Activated naive CD8-positive, alpha-beta T cell treated with anti-CD3 and anti-CD28 coated beads, Interleukin-2, amount 50 U/mL, for 24 hours (primary cell): ENCODE results near the gene ZNF770.

Experiments used
- ATAC-seq: fragments of 150-1000 bp; cut with Tn5 transposase; one replicate; pipeline ENCODE4 v1.10.0; 2021
- DNase-seq: peaks from one replicate; pipeline ENCODE4 v3.0.0; 2021
- H3K27ac Mint-ChIP-seq: one replicate; pipeline ENCODE4 v1.8.0; 2021; ENCODE audit warnings: mild to moderate bottlenecking, mixed read lengths
- H3K27me3 Mint-ChIP-seq: one replicate; pipeline ENCODE4 v1.8.0; 2021; ENCODE audit warnings: mixed read lengths
- H3K36me3 Mint-ChIP-seq: one replicate; pipeline ENCODE4 v1.8.0; 2021; ENCODE audit warnings: low read depth, mixed read lengths
- H3K4me1 Mint-ChIP-seq: one replicate; pipeline ENCODE4 v1.8.0; 2021; ENCODE audit warnings: mixed read lengths
- H3K4me3 Mint-ChIP-seq: one replicate; pipeline ENCODE4 v1.8.0; 2021; ENCODE audit warnings: mild to moderate bottlenecking, moderate library complexity, mixed read lengths
- H3K9me3 Mint-ChIP-seq: one replicate; pipeline ENCODE4 v1.8.0; 2021; ENCODE audit warnings: mixed read lengths

ZNF770 gene, protein sequence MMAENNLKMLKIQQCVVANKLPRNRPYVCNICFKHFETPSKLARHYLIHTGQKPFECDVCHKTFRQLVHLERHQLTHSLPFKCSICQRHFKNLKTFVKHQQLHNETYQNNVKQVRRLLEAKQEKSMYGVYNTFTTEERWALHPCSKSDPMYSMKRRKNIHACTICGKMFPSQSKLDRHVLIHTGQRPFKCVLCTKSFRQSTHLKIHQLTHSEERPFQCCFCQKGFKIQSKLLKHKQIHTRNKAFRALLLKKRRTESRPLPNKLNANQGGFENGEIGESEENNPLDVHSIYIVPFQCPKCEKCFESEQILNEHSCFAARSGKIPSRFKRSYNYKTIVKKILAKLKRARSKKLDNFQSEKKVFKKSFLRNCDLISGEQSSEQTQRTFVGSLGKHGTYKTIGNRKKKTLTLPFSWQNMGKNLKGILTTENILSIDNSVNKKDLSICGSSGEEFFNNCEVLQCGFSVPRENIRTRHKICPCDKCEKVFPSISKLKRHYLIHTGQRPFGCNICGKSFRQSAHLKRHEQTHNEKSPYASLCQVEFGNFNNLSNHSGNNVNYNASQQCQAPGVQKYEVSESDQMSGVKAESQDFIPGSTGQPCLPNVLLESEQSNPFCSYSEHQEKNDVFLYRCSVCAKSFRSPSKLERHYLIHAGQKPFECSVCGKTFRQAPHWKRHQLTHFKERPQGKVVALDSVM

DNA sequence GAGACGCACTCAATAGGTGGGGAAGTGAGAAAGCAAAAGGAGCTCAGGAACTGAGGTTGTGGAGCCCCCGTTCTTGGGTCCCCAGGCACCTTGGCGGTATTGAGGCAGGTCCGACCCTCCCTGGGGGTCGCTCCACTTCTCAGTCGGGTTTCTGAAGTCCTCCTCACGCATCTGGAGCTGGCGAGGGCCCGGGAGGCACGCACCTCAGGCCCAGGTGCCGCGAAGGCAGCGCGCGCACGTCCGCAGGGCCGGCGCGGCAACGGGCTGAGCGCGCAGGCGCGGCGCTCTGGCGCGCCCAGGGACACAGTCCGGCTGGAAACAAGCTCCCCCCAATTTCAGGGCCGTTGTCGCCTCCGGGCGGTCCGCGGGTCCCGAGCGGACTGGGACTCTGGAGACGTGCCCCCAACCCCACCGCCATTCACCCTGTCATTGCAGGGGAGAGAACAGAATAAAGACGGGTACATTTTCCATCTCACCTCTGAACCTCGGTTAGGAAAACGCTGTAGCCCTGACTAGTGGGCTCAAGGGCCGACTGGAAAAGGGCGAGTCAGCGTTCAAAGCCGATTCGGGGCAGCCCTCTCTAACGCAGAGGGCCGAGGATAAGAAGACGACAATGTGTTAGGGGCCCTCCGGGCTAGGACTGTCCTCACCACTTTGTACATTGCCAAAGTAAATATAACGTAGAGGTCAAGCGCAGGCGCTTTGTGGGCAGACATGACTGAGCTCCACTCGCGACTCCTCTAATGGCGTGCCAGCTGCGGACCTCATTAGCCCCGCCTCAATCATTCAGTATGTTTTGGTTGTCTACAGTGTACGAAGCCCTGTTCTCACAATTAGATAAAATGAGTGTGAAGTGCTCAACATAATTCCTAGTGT, at the start of gene ZNF770:
ZNF770 (minus strand) TSS at position 261 of the 876 bp plus-strand sequence. CDS start 4,853 bp downstream, outside the sequence.
- peak within 1 kb of the TSS; percentile 96 for H3K4me3 Mint-ChIP-seq

DNA sequence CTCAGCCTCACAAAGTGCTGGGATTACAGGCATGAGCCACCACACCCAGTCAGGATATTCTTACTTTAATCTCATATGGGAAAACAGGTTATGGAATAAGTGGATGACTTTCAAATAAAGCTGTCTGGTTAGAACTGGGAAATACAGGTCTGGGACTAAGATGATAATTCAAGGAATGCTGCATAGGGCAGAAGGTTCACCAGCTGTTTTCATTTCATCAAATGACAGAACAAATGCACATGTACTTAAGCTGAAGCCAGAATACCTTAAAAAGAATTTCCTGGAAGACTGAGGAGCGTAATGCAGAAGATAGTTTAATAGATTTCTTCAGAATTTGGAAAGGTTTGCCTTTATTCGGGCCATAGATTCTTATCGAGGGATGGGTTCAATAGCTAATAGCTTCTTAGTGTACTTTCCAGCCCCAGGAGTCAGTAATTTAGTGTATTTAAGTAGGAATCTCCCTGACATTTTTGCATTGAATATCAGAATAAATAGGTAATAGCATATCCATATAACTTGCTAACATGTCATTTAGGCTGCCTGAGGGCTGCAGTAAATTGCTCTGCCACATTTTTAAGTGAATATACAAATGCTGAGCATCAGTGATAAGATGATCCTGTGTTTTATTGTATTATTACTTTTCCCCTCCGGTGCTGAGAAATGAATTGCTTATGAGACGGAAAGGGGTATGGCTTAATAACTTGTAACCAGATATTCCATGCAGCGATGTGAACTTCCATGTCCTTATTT, 40.3 kb upstream of the ZNF770 start:
- Mint-ChIP-seq H3K27ac (no peak overlapping the region), H3K9me3 (no peaks in the 10 kb centered on the region), H3K27me3 (peaks cover 6% of the 10 kb centered on the region), H3K4me3 (no peak overlapping the region), H3K4me1 (no peaks in the 10 kb centered on the region), H3K36me3 (no peaks in the 10 kb centered on the region)
- ATAC-seq: no peak
- DNase-seq: no peak

More for the DNA sequence above, at the start of gene ZNF770:
- peak; percentile 89 for DNase-seq
- peak; percentile 86 for ATAC-seq
- H3K27me3 Mint-ChIP-seq: no peaks in the 10 kb centered on the region
- peaks cover 44% of the 10 kb centered on the region for H3K4me1 Mint-ChIP-seq
- H3K36me3 Mint-ChIP-seq: peaks cover 29% of the 10 kb centered on the region
- H3K9me3 Mint-ChIP-seq: no peaks in the 10 kb centered on the region
- peak within 1 kb of the TSS; percentile 99 for H3K27ac Mint-ChIP-seq

DNA sequence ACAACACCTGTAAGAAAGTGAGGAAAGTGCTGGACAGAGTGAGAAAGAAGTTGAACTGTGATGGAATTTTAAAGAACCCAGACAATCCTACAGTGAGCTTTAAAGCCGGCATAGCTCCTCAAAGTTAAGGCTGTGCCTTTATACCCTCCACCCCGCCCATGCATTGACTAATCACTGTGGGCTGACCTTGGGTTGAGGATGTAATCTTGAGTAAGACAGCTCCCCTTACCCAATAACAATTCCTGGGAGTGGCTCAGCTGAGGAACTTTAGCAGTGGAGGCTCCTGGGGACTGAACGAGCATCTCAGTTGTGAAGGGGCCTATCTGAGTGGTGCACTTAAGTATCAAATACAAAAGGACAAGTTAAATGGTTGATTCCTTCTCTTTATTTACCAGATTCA, 35.7 kb upstream of the ZNF770 start:
- Mint-ChIP-seq H3K4me1 (no peaks in the 10 kb centered on the region), H3K27ac (no peak overlapping the region), H3K36me3 (no peaks in the 10 kb centered on the region), H3K4me3 (no peak overlapping the region), H3K27me3 (peaks cover 9% of the 10 kb centered on the region), H3K9me3 (no peaks in the 10 kb centered on the region)
- no peak for DNase-seq
- ATAC-seq: no peak

DNA sequence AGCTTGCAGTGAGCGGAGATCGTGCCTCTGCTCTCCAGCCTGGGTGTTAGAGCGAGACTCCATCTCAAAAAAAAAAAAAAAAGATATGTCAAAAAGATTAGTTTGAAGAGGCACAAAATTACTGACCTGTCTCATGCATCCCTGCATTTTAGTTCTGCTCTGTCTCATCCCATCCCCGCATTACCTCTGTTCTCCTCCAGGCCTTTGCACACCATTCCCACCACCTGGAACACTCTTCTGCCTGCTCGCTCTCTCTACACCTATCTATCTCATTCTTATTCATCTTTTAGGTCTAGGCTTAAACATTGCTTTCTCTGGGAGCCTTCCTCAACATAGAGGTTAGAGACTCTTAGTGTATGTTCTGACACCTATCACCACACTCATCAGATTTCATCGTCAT, 32.9 kb upstream of the ZNF770 start:
- no peak for ATAC-seq
- H3K27ac Mint-ChIP-seq: no peak overlapping the region

DNA sequence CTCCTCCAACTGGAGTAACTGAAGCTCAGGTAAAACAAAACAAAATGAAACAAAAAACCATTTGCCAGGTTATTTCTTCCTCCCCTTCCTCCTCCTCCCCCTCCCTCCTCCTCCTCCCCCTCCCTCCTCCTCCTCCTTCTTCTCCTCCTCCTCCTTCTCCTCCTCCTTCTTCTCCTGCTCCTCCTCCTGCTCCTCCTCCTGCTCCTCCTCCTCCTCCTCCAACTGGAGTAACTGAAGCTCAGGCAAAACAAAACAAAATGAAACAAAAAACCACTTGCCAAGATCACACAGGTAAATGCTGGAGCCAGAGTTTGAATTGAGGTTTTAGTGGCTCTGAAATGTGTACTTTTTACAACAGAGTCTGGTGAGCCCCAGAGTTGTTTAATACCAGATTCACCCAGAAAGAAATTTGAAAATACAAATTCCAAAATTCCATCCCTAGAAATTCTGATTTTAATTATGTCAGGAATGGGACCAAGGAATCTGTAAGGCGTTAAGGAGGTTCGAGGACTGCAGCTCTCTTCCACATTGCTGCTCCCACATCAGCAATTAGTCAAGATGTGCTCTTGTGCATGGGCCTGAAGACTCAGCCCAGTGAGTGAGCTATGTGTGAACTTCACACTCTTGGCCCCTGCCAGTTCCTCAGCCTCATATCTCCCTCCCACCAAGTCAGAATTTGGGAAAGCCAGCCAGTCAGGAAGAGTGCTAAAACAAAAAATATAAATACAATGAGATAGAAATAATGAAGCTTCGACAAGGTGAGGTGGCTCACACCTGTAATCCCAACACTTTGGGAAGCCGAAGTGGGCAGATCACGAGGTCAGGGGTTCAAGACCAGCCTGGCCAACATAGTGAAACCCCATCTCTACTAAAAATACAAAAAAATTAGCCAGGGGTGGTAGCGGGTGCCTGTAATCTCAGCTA, 31.6 kb upstream of the ZNF770 start:
- H3K27ac Mint-ChIP-seq: no peak overlapping the region
- peaks cover 8% of the 10 kb centered on the region for H3K27me3 Mint-ChIP-seq
- no peaks in the 10 kb centered on the region for H3K4me1 Mint-ChIP-seq
- H3K36me3 Mint-ChIP-seq: no peaks in the 10 kb centered on the region
- H3K4me3 Mint-ChIP-seq: no peak overlapping the region
- no peaks in the 10 kb centered on the region for H3K9me3 Mint-ChIP-seq
- DNase-seq (no peak), ATAC-seq (no peak)

More for the DNA sequence above, 32.9 kb upstream of the ZNF770 start:
- no peaks in the 10 kb centered on the region for H3K9me3 Mint-ChIP-seq
- no peaks in the 10 kb centered on the region for H3K36me3 Mint-ChIP-seq
- no peak overlapping the region for H3K4me3 Mint-ChIP-seq
- peaks cover 9% of the 10 kb centered on the region for H3K27me3 Mint-ChIP-seq
- no peak for DNase-seq
- H3K4me1 Mint-ChIP-seq: no peaks in the 10 kb centered on the region

DNA sequence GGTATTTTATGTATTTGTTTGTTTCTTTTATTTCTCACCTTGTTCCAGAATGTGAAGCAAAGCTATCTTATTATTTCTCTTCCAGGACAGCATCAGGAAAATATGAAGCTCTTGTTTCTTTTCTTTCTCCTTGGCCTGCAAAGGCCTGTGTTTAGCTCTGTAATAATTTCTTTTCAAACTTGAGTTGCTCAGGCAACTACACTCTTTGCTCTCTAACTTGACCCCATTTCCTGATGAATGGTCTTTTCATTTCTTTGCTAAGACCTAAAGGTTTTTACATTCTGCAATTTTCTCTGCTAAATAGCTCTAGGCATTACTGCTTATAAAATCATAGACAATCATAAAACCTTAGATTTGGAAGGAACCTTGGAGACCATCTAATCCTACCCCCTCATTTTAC, 26.2 kb upstream of the ZNF770 start:
- no peak for DNase-seq
- no peaks in the 10 kb centered on the region for H3K36me3 Mint-ChIP-seq
- no peak for ATAC-seq
- H3K27ac Mint-ChIP-seq: no peak overlapping the region
- no peaks in the 10 kb centered on the region for H3K4me1 Mint-ChIP-seq
- H3K9me3 Mint-ChIP-seq: no peaks in the 10 kb centered on the region
- H3K27me3 Mint-ChIP-seq: peaks cover 2% of the 10 kb centered on the region
- no peak overlapping the region for H3K4me3 Mint-ChIP-seq

DNA sequence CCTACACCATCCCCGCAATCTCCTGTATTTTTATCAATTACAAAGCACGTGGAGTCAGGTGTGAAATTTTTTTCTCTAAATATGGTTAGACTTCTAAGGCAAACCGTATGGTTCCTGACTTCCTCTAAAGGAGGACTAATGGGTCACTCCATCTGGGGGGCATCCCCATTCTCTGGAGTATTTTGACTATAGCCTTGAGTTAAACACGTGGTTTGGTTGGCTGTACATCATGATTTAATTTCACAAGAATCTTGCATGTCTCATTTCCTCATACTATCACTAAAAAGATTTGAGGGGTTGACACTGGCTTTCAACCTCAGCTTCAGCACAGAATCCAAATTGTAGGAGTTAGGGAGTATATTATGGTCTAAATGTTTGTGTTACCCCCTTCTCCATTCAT, 25.3 kb upstream of the ZNF770 start:
- Mint-ChIP-seq H3K27me3 (peaks cover 2% of the 10 kb centered on the region), H3K4me1 (no peaks in the 10 kb centered on the region), H3K4me3 (no peak overlapping the region), H3K36me3 (no peaks in the 10 kb centered on the region), H3K9me3 (no peaks in the 10 kb centered on the region), H3K27ac (no peak overlapping the region)
- no peak for DNase-seq
- ATAC-seq: no peak

DNA sequence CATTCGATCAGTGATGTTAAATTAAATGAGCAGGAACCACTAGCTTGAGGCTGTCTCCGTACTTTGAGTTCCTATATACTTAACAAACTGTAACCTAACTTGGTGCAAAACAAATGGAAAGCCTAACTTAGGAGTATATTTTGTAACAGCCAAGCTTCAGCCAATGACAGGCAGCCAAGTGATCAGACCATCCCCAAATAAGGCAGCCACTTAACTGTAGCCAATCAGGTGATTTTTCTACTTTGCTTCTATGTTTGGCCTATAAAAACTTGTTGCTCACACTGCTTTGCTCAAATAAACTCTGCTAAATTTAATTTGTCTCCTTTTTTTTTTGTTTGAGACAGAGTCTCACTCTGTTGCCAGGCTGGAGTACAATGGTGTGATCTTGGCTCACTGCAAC, 19.3 kb upstream of the ZNF770 start:
- H3K27ac Mint-ChIP-seq: no peak overlapping the region
- H3K27me3 Mint-ChIP-seq: peaks cover 2% of the 10 kb centered on the region
- H3K36me3 Mint-ChIP-seq: no peaks in the 10 kb centered on the region
- ATAC-seq (no peak), DNase-seq (no peak)
- no peak overlapping the region for H3K4me3 Mint-ChIP-seq
- no peaks in the 10 kb centered on the region for H3K9me3 Mint-ChIP-seq
- H3K4me1 Mint-ChIP-seq: no peaks in the 10 kb centered on the region

DNA sequence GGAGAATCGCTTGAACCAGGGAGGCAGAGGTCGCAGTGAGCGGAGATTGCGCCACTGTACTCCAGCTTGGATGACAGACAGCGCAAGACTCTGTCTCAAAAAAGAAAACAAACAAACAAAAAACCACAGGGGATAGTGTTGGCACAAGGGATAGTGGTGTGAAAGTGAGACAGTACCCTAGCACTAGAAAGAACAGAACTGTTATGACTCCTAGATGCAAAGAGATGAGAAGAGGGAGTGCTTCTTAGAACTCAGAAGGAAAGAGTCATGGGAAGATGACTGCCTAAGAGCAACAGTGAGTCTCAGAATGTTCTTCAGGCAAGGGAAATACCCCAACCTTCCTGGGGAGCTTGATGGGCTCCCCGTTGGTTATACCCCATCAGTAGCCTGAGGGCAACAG, 17.8 kb upstream of the ZNF770 start:
- Mint-ChIP-seq H3K36me3 (no peaks in the 10 kb centered on the region), H3K4me3 (no peak overlapping the region), H3K27me3 (no peaks in the 10 kb centered on the region), H3K4me1 (no peaks in the 10 kb centered on the region), H3K27ac (no peak overlapping the region), H3K9me3 (no peaks in the 10 kb centered on the region)
- ATAC-seq (no peak), DNase-seq (no peak)

DNA sequence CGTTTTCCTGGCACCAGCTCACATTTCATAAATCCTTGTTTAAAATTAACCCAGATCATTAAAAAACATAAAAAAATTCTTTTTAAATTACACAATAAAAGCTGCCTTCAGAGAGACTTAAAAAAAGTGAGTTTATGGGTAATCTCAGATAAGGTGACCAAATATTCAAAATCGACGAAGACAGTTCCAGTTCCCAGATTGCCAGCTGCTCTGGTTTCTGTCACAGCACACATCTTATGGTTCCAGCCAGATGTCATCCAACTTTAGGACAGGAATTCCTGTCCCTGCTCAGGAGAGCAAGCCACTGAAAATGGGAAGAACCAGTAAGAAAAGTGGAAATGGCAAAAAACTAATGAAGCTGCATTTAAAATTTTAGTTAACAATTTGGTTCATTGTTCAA, 15.8 kb upstream of the ZNF770 start:
- ATAC-seq: no peak
- no peak for DNase-seq
- H3K27me3 Mint-ChIP-seq: no peaks in the 10 kb centered on the region
- no peak overlapping the region for H3K27ac Mint-ChIP-seq
- no peaks in the 10 kb centered on the region for H3K4me1 Mint-ChIP-seq
- no peak overlapping the region for H3K4me3 Mint-ChIP-seq
- H3K9me3 Mint-ChIP-seq: no peaks in the 10 kb centered on the region
- no peaks in the 10 kb centered on the region for H3K36me3 Mint-ChIP-seq

DNA sequence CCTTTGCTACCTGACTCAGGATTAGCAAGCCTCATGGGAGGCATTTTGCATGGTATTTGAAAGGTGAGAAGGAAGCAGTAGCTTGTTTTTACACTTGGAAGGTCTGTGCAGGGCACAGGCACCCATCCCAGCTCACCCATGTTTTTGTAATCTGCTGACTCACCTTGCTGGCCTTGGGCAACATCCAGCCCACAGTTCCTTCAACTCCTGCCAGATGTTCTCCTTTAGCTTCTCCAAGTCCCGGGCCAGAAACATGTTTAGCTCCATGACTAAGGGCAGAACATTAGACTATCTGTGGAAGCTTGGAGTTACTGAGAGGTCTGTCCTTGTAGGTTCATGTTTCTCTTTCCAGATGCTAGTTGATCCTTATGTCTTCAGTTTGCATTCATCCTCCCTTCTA, 12.4 kb upstream of the ZNF770 start:
- no peak for ATAC-seq
- DNase-seq: no peak
- H3K4me1 Mint-ChIP-seq: no peaks in the 10 kb centered on the region

DNA sequence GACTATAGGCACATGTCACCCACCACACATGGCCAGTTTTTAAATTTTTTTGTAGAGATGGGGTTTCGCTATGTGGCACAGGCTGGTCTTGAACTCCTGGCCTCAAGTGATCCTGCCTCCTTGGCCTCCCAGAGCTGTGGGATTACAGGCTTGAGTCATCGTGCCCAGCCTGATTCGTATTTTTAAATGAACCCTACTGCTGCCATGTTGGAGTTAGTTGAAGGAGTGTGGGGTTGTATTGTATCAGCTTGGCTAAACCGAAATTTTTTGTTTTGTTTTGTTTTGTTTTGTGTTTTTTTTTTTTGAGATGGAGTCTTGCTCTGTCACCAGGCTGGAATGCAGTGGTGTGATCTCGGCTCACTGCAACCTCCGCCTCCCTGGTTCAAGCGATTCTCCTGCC, 11.8 kb upstream of the ZNF770 start:
- H3K4me3 Mint-ChIP-seq: no peak overlapping the region
- peaks cover 2% of the 10 kb centered on the region for H3K27me3 Mint-ChIP-seq
- H3K36me3 Mint-ChIP-seq: no peaks in the 10 kb centered on the region
- DNase-seq: no peak
- no peak for ATAC-seq
- H3K9me3 Mint-ChIP-seq: no peaks in the 10 kb centered on the region
- no peaks in the 10 kb centered on the region for H3K4me1 Mint-ChIP-seq
- H3K27ac Mint-ChIP-seq: no peak overlapping the region

More for the DNA sequence above, 12.4 kb upstream of the ZNF770 start:
- H3K4me3 Mint-ChIP-seq: no peak overlapping the region
- H3K9me3 Mint-ChIP-seq: no peaks in the 10 kb centered on the region
- peaks cover 1% of the 10 kb centered on the region for H3K27me3 Mint-ChIP-seq
- no peaks in the 10 kb centered on the region for H3K36me3 Mint-ChIP-seq
- H3K27ac Mint-ChIP-seq: no peak overlapping the region

DNA sequence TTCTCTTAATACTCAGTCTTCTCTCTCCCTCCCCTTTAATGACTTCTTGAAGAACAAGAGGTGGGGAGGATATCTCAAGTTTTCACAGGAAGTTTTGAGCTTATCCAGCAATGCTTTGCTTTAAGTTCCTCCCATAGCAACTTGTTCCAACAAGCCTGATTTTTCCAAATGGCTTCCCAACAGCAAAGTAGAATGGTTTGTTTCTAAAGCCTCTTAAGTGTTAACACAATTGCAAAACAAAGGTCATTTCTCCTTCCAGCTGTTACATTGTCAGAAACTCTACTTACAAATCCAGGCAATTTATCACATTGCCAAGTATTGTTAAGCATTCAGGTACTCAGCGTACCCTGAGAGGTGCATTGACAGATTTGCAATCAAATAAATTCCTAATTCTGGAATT, 6.8 kb upstream of the ZNF770 start:
- Mint-ChIP-seq H3K27ac (no peak overlapping the region), H3K9me3 (no peaks in the 10 kb centered on the region), H3K36me3 (no peaks in the 10 kb centered on the region), H3K4me3 (no peak overlapping the region), H3K4me1 (peaks cover 19% of the 10 kb centered on the region), H3K27me3 (peaks cover 2% of the 10 kb centered on the region)
- DNase-seq (no peak), ATAC-seq (no peak)
